ENCODE data around the gene NUPR2. TPM values are rescaled to one million over a fixed set of nuclear protein-coding genes. Genes with fewer than 3 reads are reported as not detected.
"Not testable (repeated sequence)": the region's sequence is repeated elsewhere in the genome, so short reads cannot be mapped to it uniquely, and the experiment has no call there.

Gene NUPR2
- total RNA-seq, 1 donor = not detected

DNA sequence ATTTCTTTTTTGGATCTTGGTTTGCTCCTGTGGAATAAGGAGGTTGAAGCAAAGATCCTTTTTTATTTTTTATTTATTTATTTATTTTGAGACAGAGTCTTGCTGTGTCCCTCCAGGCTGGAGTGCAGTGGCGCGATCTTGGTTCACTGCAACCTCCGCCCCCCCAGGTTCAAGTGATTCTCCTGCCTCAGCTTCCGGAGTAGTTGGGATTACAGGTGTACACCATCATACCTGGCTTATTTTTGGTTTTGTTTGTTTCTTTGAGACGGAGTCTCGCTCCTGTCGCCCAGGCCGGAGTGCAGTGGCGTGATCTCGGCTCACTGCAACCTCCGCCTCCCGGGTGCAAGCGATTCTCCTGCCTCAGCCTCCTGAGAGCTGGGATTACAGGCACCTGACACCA lies 49.8 kb downstream of the NUPR2 start:
- H3K4me1 ChIP-seq (ENCODE audit: insufficient read depth, low read length) = peaks cover 19% of the 10 kb centered on the region
- not testable (repeated sequence) for H3K9me3 ChIP-seq (ENCODE audit: low read depth, low read length); H3K4me3 ChIP-seq (ENCODE audit: low read length); H3K27me3 ChIP-seq (ENCODE audit: insufficient read depth, low read length)

Other genes starting within 250 kb of the NUPR2 start
- 2.8 TPM for gene ZNF713, start 229.0 kb downstream of the NUPR2 start, total RNA-seq
- 6.4 TPM for gene MRPS17, start 164.5 kb downstream of the NUPR2 start, total RNA-seq
- gene NIPSNAP2, start 151.8 kb downstream of the NUPR2 start, total RNA-seq = 67.2 TPM
- 1.6 TPM for gene PSPH, start 65.0 kb downstream of the NUPR2 start, total RNA-seq
- 54.6 TPM for gene CCT6A, start 64.7 kb downstream of the NUPR2 start, total RNA-seq
- gene SUMF2, start 52.1 kb downstream of the NUPR2 start, total RNA-seq = 79.3 TPM
- gene PHKG1, start 23.5 kb downstream of the NUPR2 start, total RNA-seq = 3.1 TPM
- 215 TPM for gene CHCHD2, start 9.9 kb downstream of the NUPR2 start, total RNA-seq

All from mononuclear cell (primary cell).